Peyer's patch (tissue), 4 donors: Measurements from ENCODE around the gene SLAMF9.

Experiments used
- CTCF ChIP-seq, 6 experiments: fragments of 450-650 bp in 4 of 6; fragments of 200-600 bp in 2 of 6; sonication (generic) in 1 of 6; IDR thresholded peaks; one replicate each; pipeline ENCODE4 v1.5.1; 2017 to 2019; ENCODE audit warnings: antibody characterized with exemption in 6 of 6, mild to moderate bottlenecking in 3 of 6, moderate library complexity in 1 of 6
- POLR2A ChIP-seq, 2 donors: fragments of 450-650 bp; IDR thresholded peaks; one replicate each; pipeline ENCODE4 v1.5.1; 2017; ENCODE audit warnings: antibody characterized with exemption in 2 of 2, mild to moderate bottlenecking in 2 of 2, moderate library complexity in 2 of 2

- TF ChIP-seq CTCF (IDR thresholded peaks at IDR 0.05) (no peak), POLR2A (IDR thresholded peaks at IDR 0.05) (no peak)
Observed at GRCh38 chr1:159940006-159940620, 13.9 kb downstream of the SLAMF9 start.
